Vagina (tissue), 2 donors: ENCODE data around the gene VIL1.
A peak's percentile ranks its signal among the peaks of the same experiment; 100 is the strongest.

ENCODE experiments used
- CTCF ChIP-seq, 3 experiments: fragments of 450-650 bp in 2 of 3; fragments of 200-600 bp in 1 of 3; sonication (generic) in 1 of 3; IDR thresholded peaks; one replicate each; pipeline ENCODE4 v1.5.1; 2017 to 2019; ENCODE audit warnings: antibody characterized with exemption in 3 of 3, mild to moderate bottlenecking in 2 of 3, moderate library complexity in 2 of 3
- POLR2A ChIP-seq, 2 donors: fragments of 450-650 bp; IDR thresholded peaks; one replicate each; pipeline ENCODE4 v1.6.1; 2017; ENCODE audit warnings: antibody characterized with exemption in 2 of 2, mild to moderate bottlenecking in 2 of 2, moderate library complexity in 2 of 2
- POLR2AphosphoS5 ChIP-seq, 2 donors: sonication (generic); formaldehyde crosslinking; IDR thresholded peaks; one replicate each; pipeline ENCODE4 v1.9.0; 2017; ENCODE audit warnings: antibody characterized with exemption in 2 of 2, mild to moderate bottlenecking in 2 of 2, low read depth in 1 of 2; ENCODE audit not compliant: insufficient read depth in 1 of 2

GRCh38 chr2:218397820-218398436 lies 21.0 kb upstream of the VIL1 start:
- peak in 1 of 2 donors; percentile 8 for TF ChIP-seq POLR2A (IDR thresholded peaks at IDR 0.05)
- TF ChIP-seq POLR2AphosphoS5 (IDR thresholded peaks at IDR 0.05; ENCODE audit: insufficient read depth in 1 of 2, low read depth in 1 of 2), result peak in 1 of 2 donors; percentile 82
- TF ChIP-seq CTCF (IDR thresholded peaks at IDR 0.05), result no peak
